ENCODE data around the gene ATOH7. TPM values are rescaled to one million over a fixed set of nuclear protein-coding genes. Genes with fewer than 3 reads are reported as not detected.
A peak's percentile ranks its signal among the peaks of the same experiment; 100 is the strongest.

The ATOH7 gene
- total RNA-seq, 2 experiments from 2014 or later = 0.21 to 0.57 TPM

- Histone ChIP-seq H3K27ac (ENCODE audit: low read depth, low read length, poor library complexity, severe bottlenecking) (no peak overlapping the region), H4K20me1 (ENCODE audit: insufficient read depth, low read length) (no peaks in the 10 kb centered on the region), H3K79me2 (ENCODE audit: insufficient read depth, low read depth, low read length) (no peaks in the 10 kb centered on the region), H2AFZ (ENCODE audit: low read length) (no peak overlapping the region), H3K36me3 (ENCODE audit: insufficient read depth, low read length) (no peaks in the 10 kb centered on the region), H3K4me3 (ENCODE audit: low read depth, low read length, poor library complexity, severe bottlenecking) (no peak overlapping the region), H3K4me1 (ENCODE audit: insufficient read depth, low read length, poor library complexity, severe bottlenecking) (no peaks in the 10 kb centered on the region), H3K4me2 (ENCODE audit: low read length) (no peak overlapping the region), H3K9me3 (ENCODE audit: low read length) (no peaks in the 10 kb centered on the region), H3K9me2 (ENCODE audit: insufficient read depth, low read length) (no peaks in the 10 kb centered on the region)
- CTCF ChIA-PET (ENCODE audit: unreplicated experiment) = no interaction called here
- POLR2A ChIA-PET = no interaction called here
- BruUV-seq (replicated peaks) = no TSS peak
- TF ChIP-seq CTCF (conservative IDR thresholded peaks at IDR 0.05; ENCODE audit: low read length) = no peak
- DNase-seq (ENCODE audit: low spot score) = no peak
- intact Hi-C loops (cut with micrococcal nuclease; ENCODE audit: unreplicated experiment) = no loop called here
Measured at GRCh38 chr10:68221196-68221595, 10.7 kb downstream of the ATOH7 start.

- CTCF ChIA-PET (ENCODE audit: unreplicated experiment) = no interaction called here
- intact Hi-C loops (cut with micrococcal nuclease; ENCODE audit: unreplicated experiment) = no loop called here
- peak overlapping the region; percentile 20; the same call in 1 of the 2 replicates for H2AFZ ChIP-seq (ENCODE audit: low read length)
Measured at GRCh38 chr10:68218786-68219185, 13.1 kb downstream of the ATOH7 start.

More at GRCh38 chr10:68218786-68219185, 13.1 kb downstream of the ATOH7 start:
- Histone ChIP-seq H3K4me1 (ENCODE audit: insufficient read depth, low read length, poor library complexity, severe bottlenecking) (no peaks in the 10 kb centered on the region), H3K4me3 (ENCODE audit: low read depth, low read length, poor library complexity, severe bottlenecking) (no peak overlapping the region), H3K79me2 (ENCODE audit: insufficient read depth, low read depth, low read length) (no peaks in the 10 kb centered on the region), H3K36me3 (ENCODE audit: insufficient read depth, low read length) (no peaks in the 10 kb centered on the region), H3K27ac (ENCODE audit: low read depth, low read length, poor library complexity, severe bottlenecking) (no peak overlapping the region), H4K20me1 (ENCODE audit: insufficient read depth, low read length) (no peaks in the 10 kb centered on the region), H3K4me2 (ENCODE audit: low read length) (no peak overlapping the region), H3K9me3 (ENCODE audit: low read length) (no peaks in the 10 kb centered on the region), H3K9me2 (ENCODE audit: insufficient read depth, low read length) (no peaks in the 10 kb centered on the region)
- POLR2A ChIA-PET = interaction anchor here (1.7 kb wide), 1 partner anchor 16 kb away, joined by 4 read pairs; no protein-coding TSS in a partner anchor
- TF ChIP-seq CTCF (conservative IDR thresholded peaks at IDR 0.05; ENCODE audit: low read length) (no peak), EZH2phosphoT487 (IDR thresholded peaks at IDR 0.05; ENCODE audit: borderline replicate concordance, low read depth, low read length) (no peak)
- no TSS peak for BruUV-seq (replicated peaks)
- no peak for DNase-seq (ENCODE audit: low spot score)
